ENCODE measurements around the gene KCTD11.

KCTD11 gene

GRCh38 chr17:7403977-7404736 is 52.2 kb downstream of the KCTD11 start, which contains the start of gene TMEM256:
TMEM256 (minus strand) TSS chr17:7404097; CDS start chr17:7404084, 13 bp downstream.
- FAIRE-seq (peak; percentile 90), DNase-seq (ENCODE audit: low spot score) (peak; percentile 96)
